Nucleus accumbens (tissue), 56 donors: ENCODE data around the gene RFPL3.
"Not testable (repeated sequence)": the region's sequence is repeated elsewhere in the genome, so short reads cannot be mapped to it uniquely, and the experiment has no call there.

Experiments used
- DNase-seq, 56 donors: peaks; one replicate each; lab custom pipeline; 2025; lab: John Stamatoyannopoulos, UW

RFPL3 gene

DNA sequence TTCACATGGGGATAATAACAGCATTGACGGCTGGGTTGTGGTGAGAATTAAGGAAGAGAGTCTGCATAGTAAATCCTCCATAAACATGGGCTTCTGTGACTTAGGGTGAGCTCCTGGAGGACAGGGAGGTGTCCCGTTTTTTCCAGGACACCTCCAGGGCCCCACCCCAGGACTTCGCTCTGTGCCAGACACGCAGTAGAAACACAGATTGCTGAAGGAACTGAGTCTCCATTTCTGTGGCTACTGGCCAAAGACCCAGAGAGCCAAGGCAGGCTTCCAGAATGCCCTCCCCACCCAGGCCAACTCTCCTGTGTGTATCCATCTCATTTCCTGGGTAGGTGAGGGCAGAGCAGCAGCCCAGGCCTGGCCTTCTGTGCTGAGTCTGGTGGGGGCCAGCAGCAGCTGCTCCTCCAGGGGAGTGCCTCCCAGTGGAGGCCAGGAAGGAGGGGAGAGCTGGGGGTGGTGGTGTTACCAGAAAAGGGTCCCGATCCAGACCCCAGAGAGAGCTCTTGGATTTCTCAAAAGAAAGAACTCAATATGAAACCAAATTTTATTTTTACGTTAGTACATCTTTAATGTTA is 9.5 kb upstream of the RFPL3 start:
- no peak for DNase-seq

DNA sequence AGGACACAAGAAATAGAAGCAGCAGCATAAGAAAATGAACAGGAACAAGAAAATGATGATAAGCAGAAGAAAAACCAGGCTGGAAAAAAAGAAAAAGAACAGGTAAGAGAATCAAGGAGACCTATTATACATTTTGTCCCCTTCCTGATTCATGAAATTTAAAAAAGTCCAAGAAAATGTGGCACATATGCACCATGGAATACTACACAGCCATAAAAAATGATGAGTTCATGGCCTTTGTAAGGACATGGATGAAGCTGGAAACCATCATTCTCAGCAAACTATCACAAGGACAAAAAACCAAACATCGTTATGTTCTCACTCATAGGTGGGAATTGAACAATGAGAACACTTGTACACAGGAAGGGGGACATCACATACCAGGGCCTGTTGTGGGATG is 5.8 kb upstream of the RFPL3 start:
- not testable (repeated sequence) for DNase-seq

DNA sequence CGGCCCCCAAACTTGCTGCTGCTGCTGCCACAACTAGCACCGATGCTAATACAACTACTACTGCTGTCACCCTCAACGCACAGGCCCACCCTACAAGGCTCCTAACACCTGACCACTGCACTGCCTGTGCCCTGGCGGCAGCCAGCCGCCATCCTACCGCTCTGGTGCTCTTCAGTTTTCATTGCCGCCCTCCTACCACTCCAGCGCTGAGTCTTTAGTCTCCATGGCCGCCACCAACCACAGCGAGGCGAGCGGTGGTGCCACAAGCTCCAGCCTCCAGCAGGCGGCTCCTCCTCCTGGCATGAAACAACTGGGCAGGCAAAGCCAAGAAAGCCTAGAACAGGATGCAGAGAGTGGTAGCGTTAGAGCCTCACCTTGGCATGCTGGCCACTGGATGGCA is 5.0 kb upstream of the RFPL3 start:
- no peak for DNase-seq

DNA sequence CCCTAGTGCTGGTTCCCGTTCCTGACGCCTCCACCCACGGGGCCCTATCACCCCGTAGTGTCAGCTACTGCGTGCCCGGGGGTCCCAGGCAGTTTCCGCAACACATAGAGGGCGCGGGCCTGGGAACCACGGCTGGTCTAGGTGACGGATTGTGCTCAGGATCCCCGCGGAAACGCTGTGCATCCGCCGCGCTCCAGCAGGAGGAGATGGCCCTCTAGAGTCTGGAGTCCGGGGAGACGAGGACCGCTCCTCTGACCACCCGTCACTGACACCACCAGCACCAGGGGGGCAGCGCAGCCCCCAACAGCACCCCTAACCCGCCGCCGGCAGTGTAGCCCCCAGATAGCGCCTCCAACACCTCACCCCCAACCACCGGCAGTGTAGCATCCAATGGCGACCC is 4.4 kb upstream of the RFPL3 start:
- no peak for DNase-seq

DNA sequence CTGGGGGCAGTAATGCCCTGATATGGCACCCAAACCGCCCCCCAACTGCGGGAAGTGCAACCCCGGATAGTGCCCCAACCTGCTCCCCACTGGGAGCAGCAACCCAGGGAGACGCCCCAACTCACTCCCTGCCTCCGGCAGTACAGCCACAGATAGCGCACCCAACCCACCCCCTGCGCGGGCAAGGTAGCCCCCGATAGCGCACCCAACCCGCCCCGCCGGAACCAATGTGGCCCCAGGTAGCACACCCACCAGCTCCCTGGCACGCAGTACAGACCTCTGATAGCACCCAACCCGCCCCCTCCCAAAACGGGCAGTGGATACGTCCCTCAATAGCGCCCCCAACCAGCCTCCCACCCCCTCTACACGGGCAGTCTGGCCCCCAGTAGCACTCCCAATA is 3.8 kb upstream of the RFPL3 start:
- no peak for DNase-seq

DNA sequence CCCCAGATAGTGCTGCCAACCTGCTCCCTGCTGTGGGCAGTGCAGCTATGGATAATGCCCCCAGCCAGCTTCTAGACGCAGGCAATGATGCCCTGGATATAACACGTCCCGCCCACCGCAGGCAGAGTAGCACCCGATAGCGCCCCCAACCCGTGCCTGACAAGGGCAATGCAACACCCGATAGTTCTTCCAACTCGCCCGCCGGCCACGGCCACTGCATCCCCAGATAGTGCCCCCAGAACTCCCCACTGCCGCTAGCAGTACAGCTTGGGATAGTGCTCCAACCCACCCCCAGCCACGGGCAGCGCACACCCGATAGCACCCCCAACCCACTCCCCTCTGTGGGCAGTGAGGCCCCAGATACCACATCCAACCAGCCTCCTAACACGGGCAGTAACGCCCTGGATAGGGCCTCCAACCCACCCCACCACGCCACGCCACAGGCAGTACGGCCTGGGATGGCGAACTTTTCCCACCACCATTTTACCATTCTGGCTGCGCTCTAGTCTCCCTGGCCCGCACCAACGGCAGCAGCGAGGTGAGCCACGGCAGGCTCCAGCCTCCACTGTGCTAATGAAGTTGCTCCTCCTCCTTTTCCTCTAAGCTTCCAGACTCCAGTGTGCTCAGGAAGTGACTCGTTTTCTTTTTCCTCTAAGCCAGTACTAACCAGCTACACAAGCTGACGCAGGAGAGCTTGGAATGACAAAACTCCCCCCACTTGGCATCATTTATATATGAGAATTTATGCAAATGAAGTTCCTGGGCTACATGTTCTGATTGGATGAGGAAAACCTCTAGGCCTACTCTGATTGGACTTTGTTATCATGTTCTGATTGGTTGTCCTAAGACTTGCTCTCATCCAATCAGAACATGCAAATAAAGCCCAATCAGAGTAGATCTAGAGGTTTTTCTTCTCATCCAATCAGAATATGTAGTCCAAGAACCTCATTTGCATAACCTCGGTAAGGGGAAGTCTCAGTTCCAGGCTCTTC is 3.0 kb upstream of the RFPL3 start:
- DNase-seq, result no peak

DNA sequence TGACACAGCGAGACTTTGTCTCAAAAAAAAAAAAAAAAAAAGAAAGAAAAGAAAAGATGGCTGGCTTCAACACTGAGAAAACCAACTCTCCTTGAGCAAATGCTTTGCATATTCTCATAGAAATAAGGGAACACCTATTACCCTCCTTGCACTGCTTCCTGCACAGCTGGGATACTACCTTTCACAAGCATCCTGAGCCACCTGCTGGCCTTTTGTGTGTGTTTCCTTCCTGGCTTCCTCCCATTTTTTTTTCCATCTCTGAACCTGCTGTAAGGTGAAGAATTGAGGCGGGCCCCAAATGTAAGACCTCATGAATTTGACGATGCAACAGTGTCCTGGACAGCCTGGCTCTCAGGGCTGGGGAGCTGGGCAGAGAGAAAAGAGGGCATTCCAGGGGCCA is 1.9 kb upstream of the RFPL3 start:
- DNase-seq, result no peak

DNA sequence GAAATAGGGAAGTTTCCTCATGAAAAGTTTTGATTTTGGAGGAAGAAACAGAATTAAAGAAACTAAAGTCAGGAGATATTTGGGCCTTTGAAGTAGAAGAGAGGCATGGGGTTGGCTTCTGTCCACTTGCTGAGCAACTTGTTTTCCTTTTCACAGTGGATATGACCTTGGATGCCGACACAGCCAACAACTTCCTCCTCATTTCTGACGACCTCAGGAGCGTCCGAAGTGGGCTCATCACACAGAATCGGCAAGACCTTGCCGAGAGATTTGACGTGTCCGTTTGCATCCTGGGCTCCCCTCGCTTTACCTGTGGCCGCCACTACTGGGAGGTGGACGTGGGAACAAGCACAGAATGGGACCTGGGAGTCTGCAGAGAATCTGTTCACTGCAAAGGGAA is 2.4 kb downstream of the RFPL3 start:
- DNase-seq, result not testable (repeated sequence)

DNA sequence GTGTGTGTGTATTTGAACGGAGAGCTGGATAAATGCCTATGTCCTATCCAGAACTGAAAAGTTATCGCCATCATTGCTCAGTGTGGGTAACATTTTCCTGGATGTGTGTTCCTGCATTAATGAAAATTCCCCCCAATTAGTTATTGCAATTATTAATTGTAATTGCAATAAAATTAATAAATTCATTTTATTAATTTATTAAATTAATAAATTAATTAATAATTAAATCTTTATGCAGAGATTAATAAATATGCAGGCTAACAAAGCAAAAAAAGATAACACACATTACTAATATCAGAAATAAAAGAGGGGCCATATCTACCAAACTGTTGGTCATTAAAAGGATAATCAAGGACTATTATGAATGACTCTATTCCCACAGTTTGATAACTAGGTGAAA is 3.6 kb downstream of the RFPL3 start:
- no peak for DNase-seq

DNA sequence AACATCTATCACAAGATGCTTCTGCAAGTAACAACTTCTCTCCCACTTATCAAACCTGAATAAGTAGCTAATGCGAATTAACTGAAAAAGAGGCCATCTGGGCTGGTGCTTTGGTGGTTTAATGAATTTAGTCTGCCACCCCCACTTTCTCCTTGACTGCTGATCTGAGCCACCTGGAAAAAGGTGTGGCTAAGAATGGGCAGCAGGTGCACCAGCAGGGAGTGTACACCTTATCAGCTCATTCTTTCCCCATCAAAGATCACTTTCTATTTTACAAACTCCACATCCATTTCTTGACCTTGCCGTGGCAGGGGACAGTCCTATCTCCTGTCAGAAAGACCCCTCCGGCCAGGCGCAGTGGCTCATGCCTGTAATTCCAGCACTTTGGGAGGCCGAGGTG is 6.5 kb downstream of the RFPL3 start:
- DNase-seq, result no peak

DNA sequence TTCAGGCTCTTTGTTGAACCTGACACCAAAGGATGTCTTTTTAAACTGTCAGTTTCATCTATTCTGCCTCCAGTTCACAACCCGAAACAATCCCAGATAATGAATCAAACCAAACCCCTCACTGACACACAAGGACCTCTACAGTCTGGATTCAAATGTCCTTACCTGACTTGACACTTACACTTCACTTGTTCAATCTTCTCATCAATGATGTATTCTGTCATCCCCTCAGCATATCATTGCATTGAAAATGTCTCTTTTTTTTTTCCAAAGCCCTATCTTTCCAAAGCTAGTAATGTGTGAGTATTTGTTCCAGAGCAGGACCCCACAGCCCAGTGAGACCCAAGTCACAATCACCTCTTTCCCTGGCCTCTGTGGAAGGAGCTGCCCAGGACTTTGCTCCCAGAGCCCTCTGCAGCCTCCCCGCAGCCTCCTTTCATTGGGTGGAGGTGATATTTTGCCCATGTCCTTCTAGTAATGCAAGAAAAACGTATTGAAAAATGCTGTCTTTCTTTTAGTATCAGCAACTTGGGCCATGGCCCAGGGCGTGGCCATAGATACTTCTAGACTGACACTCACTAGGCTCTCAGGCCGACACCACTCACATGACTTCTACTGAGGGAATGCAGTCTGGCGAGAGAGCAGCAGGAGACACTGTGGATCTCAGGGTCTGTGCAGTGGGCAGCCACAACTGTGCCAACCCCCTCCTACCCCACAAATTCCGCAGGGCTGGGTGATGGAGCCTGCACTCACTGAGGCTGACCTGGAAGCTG is 18.2 kb downstream of the RFPL3 start:
- no peak for DNase-seq

DNA sequence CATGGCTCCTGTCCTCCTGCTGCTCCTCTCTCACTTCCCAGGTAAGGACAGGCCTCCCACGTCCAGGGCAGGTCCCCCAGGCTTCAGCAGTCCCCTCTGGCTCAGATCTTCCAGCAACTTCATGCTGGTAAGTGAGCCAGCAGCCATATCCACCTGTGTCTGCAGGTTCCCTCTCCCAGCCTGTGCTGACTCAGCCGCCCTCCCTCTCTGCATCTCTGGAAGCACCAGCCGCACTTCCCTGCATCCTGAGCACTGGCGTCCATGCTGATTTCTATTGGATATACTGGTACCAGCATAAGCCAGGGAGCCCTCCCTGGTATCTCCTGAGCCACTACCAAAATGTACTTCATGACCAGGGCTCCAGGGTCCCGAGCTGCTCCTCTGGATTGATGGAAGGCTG is 19.0 kb downstream of the RFPL3 start:
- DNase-seq, result peak in 5 of 56 donors; percentile 18 to 54 (median 32)

DNA sequence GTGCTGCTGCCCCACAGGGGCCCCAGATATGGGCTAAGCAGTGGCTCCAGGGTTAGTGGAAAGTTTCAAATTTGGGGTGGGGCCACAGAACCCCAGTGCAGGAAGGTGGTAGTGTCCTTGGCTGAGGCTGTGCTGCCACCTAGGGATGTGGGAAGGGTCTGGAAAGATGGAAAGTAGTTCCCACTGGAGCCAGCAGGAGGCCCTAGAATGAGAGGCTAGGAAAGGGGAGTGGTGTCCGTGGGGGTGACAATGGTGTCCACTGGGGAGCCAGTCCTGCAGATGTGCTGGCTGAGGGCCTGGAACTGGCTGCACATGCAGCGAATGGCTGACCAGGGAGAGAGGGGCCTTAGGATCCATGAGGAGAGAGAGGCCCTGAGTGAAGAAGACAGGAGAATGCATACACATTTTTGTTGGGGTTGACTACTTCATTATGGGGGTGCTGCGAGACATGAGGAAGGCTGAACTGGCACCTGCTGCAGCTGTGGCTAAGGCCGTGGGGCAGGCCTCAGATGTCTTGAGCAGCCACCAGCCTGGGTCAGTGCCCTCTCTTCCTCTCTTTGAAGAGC is 21.1 kb downstream of the RFPL3 start:
- peak in 42 of 56 donors; percentile 4 to 79 (median 36) for DNase-seq

DNA sequence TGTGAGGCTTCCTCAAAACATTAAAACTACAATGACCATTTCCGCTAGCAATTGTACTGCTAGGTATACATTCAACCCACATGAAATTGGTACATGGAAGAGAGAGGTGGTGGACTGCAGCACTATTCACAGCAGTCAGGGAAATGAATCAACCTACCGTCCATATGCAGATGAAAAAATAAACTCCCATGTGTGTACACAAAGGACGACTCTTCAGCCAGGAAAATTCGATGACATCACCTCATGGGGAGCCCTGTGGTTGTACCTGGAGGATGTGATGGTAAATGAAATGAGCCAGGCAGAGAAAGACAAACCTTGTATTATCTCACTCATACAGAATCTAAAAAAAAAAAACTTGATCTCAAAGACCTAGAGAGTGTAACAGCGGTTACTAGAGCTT is 23.3 kb downstream of the RFPL3 start:
- no peak for DNase-seq

DNA sequence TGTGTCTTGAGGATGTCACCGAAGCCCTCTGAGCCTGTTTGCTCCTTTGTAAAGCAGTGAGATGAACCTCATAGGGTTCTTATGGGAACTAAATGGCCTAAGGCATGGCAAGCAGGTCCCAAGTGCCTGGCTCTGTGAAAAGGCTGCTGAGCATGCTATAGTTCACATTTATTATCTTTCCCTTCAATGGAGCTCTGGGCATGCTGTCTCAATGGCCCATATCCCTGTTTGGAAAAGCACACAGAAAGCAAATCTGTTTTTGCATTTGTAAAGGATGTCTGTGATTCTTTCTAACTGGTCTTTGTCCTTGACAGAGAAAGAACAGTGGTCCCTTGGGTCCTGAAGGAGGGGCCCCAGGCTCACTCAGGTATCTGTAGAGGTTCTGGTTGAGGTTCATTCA is 28.0 kb downstream of the RFPL3 start:
- no peak for DNase-seq

DNA sequence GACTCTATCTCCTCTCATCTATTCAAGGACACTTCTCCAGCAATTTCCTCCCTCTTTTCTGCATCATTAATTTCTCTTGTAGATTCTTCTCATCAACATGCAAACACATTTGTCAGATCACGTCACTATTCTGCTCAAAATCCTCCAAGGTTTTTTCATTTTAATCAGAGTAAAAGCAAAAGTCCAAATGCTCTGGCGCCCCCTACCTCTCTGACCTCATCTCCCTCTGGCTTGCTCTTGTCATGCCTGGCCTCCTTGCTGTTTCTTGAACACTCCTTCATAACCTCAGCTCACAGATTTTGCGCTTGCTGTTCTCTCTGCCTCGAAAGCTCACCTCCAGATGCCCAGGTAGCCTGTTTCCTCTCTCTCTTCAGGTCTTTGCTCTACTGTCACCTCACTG is 32.0 kb downstream of the RFPL3 start:
- DNase-seq, result peak in 2 of 56 donors; percentile 4 to 12

DNA sequence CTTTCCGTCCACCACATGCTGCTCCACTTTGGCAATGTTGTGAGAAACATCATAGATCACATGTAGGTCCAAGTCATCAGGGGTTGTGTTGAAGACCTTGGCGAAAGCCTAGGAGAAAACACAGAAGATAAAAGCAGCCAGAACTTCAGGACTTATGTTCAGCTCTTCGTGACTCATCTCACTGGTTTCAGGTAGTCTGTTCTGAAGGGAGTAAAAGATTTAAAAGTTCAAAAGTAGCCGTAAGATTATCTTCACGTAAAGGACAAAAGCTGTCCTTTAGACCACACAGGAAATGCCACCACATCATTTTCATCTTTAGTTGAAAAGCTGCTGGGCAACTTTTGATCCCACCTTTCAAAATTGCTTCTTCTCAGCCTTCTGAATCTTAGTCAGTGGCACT is 37.4 kb downstream of the RFPL3 start:
- no peak for DNase-seq

DNA sequence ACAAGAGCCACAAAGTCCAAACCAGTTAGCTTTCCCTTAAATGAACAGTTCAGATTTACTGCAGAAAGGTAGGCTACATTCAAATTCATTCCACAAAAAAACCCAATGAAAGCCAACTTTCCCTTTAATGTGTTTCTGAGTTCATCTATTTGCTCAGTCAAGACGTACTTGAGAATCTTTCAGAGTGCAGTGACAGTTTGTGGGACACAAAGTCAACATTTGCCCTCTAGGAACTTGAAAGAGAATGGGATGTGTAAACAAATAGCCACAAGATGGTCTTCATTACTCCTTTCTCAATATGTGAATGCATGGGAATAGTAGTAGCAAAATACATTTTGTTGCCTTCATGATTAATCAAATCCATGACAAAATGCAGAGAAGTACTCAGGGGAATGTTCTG is 38.6 kb downstream of the RFPL3 start:
- no peak for DNase-seq

DNA sequence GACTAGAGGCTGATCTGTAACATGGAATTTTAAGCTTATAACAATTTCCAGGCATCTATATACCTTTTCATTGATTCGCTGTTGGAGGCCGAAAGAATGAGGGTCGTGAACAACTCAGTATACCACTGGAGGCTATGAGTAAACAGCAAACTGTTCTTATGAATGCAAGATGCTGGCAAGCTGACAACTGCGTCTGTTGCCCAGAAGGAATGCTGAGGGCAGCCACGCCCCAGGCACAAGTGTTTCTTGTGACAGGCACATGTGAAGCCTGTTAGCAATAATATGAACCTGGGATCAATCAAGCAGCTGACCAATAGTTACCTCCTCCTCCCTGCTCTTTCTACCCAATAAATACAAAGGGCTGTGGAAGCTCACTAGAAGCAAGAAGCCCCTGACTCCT is 39.1 kb downstream of the RFPL3 start:
- no peak for DNase-seq

DNA sequence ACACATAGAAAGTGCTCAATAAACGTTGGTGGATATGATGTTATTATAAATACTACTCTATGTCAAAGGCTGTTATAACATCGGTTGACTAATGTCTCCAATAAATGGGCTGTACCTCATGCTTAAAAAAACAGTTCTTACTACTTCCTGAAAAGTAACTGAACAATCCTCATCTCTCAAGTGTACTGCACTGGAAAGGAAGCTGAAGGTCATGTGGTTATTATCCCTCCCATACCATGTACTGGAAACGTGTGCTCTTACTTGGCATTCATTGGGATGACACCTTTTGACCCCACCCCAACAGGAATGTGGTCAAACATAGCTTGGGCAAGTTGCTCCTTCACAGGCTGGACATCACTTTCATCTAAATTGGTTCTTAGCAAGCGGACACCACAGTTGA is 43.8 kb downstream of the RFPL3 start:
- no peak for DNase-seq

DNA sequence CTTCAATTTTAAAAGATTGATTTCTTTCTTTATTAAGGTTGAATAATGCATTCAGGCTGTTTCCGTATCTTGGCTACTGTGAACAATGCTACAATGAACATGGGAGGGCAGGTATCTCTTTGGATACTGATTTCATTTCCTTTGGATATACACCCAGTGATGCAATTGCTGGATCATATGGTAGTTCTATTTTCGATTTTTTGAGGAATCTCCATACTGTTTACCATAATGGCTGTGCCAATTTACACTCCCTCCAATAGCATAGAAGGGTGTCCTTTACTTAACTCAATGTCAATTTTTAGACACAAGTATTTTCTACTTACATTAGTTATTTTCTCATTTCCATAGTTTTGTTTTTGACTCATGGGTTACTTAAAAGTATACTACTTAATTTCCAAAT is 46.4 kb downstream of the RFPL3 start:
- DNase-seq, result no peak
